CD4-positive, alpha-beta memory T cell (primary cell): ENCODE measurements around the gene RETSAT. TPM values are rescaled to one million over a fixed set of nuclear protein-coding genes. Genes with fewer than 3 reads are reported as not detected.

ENCODE experiments used
- CTCF ChIA-PET: fragments of 350-600 bp; sonication (Branson Sonifier 250); formaldehyde crosslinking; loops from one replicate; lab custom pipeline; 2021; ENCODE audit warnings: inconsistent platforms; ENCODE audit not compliant: partially characterized antibody; lab: Charles Lee
- POLR2A ChIA-PET: fragments of 350-600 bp; sonication (Branson Sonifier 250); formaldehyde crosslinking; loops from one replicate; lab custom pipeline; 2021; ENCODE audit not compliant: partially characterized antibody; lab: Charles Lee
- DNase-seq, 5 donors: peaks; one replicate each; pipeline versions ENCODE4 v3.0.0 to v3.0.0-alpha.2; 2020 to 2022; ENCODE audit warnings: mixed read lengths in 1 of 5
- H3K27ac ChIP-seq: one replicate; pipeline ENCODE4 v1.7.0; 2013; ENCODE audit warnings: low read depth, low read length
- H3K27me3 ChIP-seq: 2 replicates; pipeline ENCODE4 v1.7.0; 2013; ENCODE audit warnings: mild to moderate bottlenecking, low read length, moderate library complexity; ENCODE audit not compliant: insufficient read depth
- H3K36me3 ChIP-seq: 2 replicates; pipeline ENCODE4 v1.7.0; 2013; ENCODE audit warnings: mild to moderate bottlenecking, low read length, moderate library complexity; ENCODE audit not compliant: insufficient read depth
- H3K4me1 ChIP-seq: 2 replicates; pipeline ENCODE4 v1.7.0; 2013; ENCODE audit warnings: mild to moderate bottlenecking, low read length, moderate library complexity; ENCODE audit not compliant: insufficient read depth
- H3K4me3 ChIP-seq, 2 donors: one replicate each; pipeline ENCODE4 v1.7.0; 2013; ENCODE audit warnings: low read length in 2 of 2, mild to moderate bottlenecking in 1 of 2
- H3K9me3 ChIP-seq, 2 donors: one replicate each; pipeline ENCODE4 v1.7.0; 2013; ENCODE audit warnings: low read length in 2 of 2, control low read depth in 1 of 2; ENCODE audit not compliant: control insufficient read depth in 1 of 2
- H3K27ac Mint-ChIP-seq, 7 donors: one replicate each; pipeline ENCODE4 v1.8.0; 2020 to 2021; ENCODE audit warnings: mixed read lengths in 7 of 7, mild to moderate bottlenecking in 6 of 7, inconsistent platforms in 3 of 7, moderate library complexity in 3 of 7
- H3K27me3 Mint-ChIP-seq, 2 donors: one replicate each; pipeline ENCODE4 v1.8.0; 2020 to 2021; ENCODE audit warnings: mixed read lengths in 2 of 2
- H3K36me3 Mint-ChIP-seq, 2 donors: one replicate each; pipeline ENCODE4 v1.8.0; 2020 to 2021; ENCODE audit warnings: mixed read lengths in 2 of 2, inconsistent platforms in 1 of 2, mild to moderate bottlenecking in 1 of 2
- H3K4me1 Mint-ChIP-seq, 4 donors: one replicate each; pipeline ENCODE4 v1.8.0; 2020 to 2021; ENCODE audit warnings: mixed read lengths in 4 of 4, mild to moderate bottlenecking in 1 of 4
- H3K4me3 Mint-ChIP-seq, 8 donors: one replicate each; pipeline ENCODE4 v1.8.0; 2020 to 2021; ENCODE audit warnings: mixed read lengths in 8 of 8, mild to moderate bottlenecking in 7 of 8, moderate library complexity in 6 of 8, inconsistent platforms in 3 of 8
- H3K9me3 Mint-ChIP-seq, 8 donors: one replicate each; pipeline ENCODE4 v1.8.0; 2020 to 2021; ENCODE audit warnings: mixed read lengths in 8 of 8, mild to moderate bottlenecking in 5 of 8, inconsistent platforms in 3 of 8, moderate library complexity in 1 of 8
- intact Hi-C: fragments of 100-400 bp; cut with micrococcal nuclease; formaldehyde crosslinking; loops from one replicate; pipeline ENCODE4 v1.15.1; 2023
- polyA plus RNA-seq, 2 donors: library from polyadenylated mRNA; unstranded; fragments of 300-500 nt; fragmentation: Illumina TruSeq; gene quantifications; one replicate each; pipeline ENCODE4 v1.2.3, GENCODE V29; 2021
- total RNA-seq, 2 experiments: library from RNA; stranded (reverse); gene quantifications; one replicate each; pipeline ENCODE4 v1.2.3, GENCODE V29; 2021

RETSAT gene
- total and polyA plus RNA-seq, 4 experiments from 2014 or later, result 20.8 to 33.4 (median 28.7) TPM

DNA sequence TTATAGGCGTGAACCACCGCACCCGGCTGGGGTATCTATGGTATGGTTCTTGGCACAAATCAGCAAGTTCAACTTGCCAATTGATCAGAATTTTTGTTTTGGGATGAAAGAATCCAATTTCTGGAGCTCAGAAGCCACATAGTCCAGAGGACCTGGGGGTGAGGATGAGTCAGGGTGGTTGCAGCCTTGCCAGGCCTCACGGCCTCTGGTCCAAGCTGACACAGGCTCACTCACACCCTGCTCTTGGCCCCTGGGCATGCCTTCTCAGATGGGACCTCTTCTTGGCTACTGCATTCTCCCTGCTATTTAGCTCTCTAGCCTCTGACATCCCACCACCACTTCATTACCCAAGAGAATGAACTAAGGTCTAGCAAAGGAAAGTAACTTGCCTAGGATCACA lies 39.5 kb upstream of the RETSAT start:
- no peaks in the 10 kb centered on the region for H3K27me3 ChIP-seq
- H3K9me3 Mint-ChIP-seq, result no peaks in the 10 kb centered on the region
- H3K36me3 ChIP-seq, result peaks cover 14% of the 10 kb centered on the region
- no peak for DNase-seq
- POLR2A ChIA-PET, result no interaction called here
- H3K4me1 ChIP-seq, result peaks cover 15% of the 10 kb centered on the region
- H3K36me3 Mint-ChIP-seq, result peaks cover 14 to 28% of the 10 kb centered on the region in 2 donors
- CTCF ChIA-PET, result interaction anchor here (6.2 to 11.5 kb wide), 2 partner anchors 26 to 158 kb away, joined by 48 to 147 read pairs; partner anchors contain the start of gene SH2D6
- intact Hi-C loops, result no loop called here
- H3K4me3 Mint-ChIP-seq, result no peak overlapping the region
- no peaks in the 10 kb centered on the region for H3K9me3 ChIP-seq
- no peaks in the 10 kb centered on the region for H3K27me3 Mint-ChIP-seq
- no peak overlapping the region for H3K4me3 ChIP-seq
- no peak overlapping the region for H3K27ac ChIP-seq
- H3K4me1 Mint-ChIP-seq, result peaks cover 4 to 9% (median 6%) of the 10 kb centered on the region in 4 donors
- H3K27ac Mint-ChIP-seq, result peak overlapping the region in 4 of 7 donors; percentile 4 to 71 (median 33)

DNA sequence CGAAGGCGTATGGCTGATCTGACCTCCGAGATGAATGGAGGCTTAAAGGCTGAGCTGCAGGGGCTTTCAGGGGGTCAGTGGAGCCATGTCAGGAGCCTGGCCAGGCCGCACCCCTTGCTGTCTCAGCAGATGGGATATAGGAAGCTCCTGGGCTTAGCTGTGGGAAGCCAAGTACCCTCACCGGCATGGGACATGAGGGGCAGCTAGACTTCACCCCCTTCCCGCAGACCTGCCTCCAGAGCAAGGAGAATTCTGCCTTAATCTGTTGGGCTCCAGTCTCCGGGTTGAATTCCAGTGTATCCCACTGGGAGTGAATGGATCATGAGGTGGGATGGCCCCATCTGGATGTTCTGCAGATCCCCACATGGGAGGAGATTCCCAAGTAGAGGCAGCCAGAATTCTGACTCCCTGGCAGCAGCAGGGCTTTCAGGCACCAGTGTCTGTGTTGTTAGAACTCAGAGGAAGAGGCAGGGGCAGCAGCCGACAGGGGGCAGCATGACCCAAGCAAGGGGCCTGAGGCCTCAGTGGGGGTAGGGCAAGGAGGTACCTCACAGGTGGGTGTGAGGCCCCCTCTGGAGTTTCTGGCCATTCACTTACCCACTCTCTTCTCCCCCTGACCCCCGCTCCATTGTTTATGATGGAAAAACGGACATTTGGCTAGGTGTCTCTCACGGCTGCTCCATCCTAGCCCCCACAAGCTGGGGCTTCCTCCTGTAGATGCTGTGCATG lies 36.8 kb upstream of the RETSAT start:
- intact Hi-C loops, result loop anchor here (1.0 kb wide), 3 partner anchors 29 to 316 kb away; no protein-coding TSS in a partner anchor
- peaks cover 20% of the 10 kb centered on the region for H3K36me3 ChIP-seq
- H3K9me3 Mint-ChIP-seq, result no peaks in the 10 kb centered on the region
- peaks cover 4 to 9% (median 6%) of the 10 kb centered on the region in 4 donors for H3K4me1 Mint-ChIP-seq
- H3K27me3 Mint-ChIP-seq, result no peaks in the 10 kb centered on the region
- H3K27me3 ChIP-seq, result no peaks in the 10 kb centered on the region
- CTCF ChIA-PET, result interaction anchor here (1.1 to 11.5 kb wide), 6 partner anchors 29 to 246 kb away, joined by 3 to 147 read pairs (median 5); partner anchors contain the start of gene SH2D6
- no peak overlapping the region for H3K4me3 Mint-ChIP-seq
- peaks cover 19 to 42% of the 10 kb centered on the region in 2 donors for H3K36me3 Mint-ChIP-seq
- H3K9me3 ChIP-seq, result no peaks in the 10 kb centered on the region
- peak overlapping the region in 4 of 7 donors; percentile 13 to 86 (median 50) for H3K27ac Mint-ChIP-seq
- no peak overlapping the region for H3K4me3 ChIP-seq
- POLR2A ChIA-PET, result interaction anchor here (1.2 to 3.3 kb wide), 4 partner anchors 28 to 160 kb away, joined by 3 to 12 read pairs (median 6); partner anchors contain the start of genes MAT2A, SH2D6 and TGOLN2
- H3K27ac ChIP-seq, result no peak overlapping the region
- H3K4me1 ChIP-seq, result peaks cover 15% of the 10 kb centered on the region
- peak; percentile 53 to 67 (median 60) for DNase-seq

- H3K9me3 Mint-ChIP-seq, result peaks cover 0 to 4% (median 0%) of the 10 kb centered on the region in 8 donors
- POLR2A ChIA-PET, result no interaction called here
- intact Hi-C loops, result no loop called here
- DNase-seq, result no peak
- peak overlapping the region in 5 of 7 donors; percentile 3 to 65 (median 29) for H3K27ac Mint-ChIP-seq
- peaks cover 4 to 9% (median 6%) of the 10 kb centered on the region in 4 donors for H3K4me1 Mint-ChIP-seq
- Histone ChIP-seq H3K4me1 (peaks cover 15% of the 10 kb centered on the region), H3K27ac (no peak overlapping the region), H3K4me3 (no peak overlapping the region), H3K27me3 (no peaks in the 10 kb centered on the region), H3K9me3 (no peaks in the 10 kb centered on the region), H3K36me3 (peaks cover 17% of the 10 kb centered on the region)
- H3K4me3 Mint-ChIP-seq, result no peak overlapping the region
- no peaks in the 10 kb centered on the region for H3K27me3 Mint-ChIP-seq
- CTCF ChIA-PET, result interaction anchor here (0.8 to 11.5 kb wide), 5 partner anchors 11 to 163 kb away, joined by 3 to 147 read pairs (median 4); partner anchors contain the start of gene SH2D6
- H3K36me3 Mint-ChIP-seq, result peaks cover 27 to 52% of the 10 kb centered on the region in 2 donors
These were observed 34.7 kb upstream of the RETSAT start for GRCh38 chr2:85388878-85389538.

GRCh38 chr2:85387754-85388153 lies 33.4 kb upstream of the RETSAT start:
- Histone ChIP-seq H3K4me3 (no peak overlapping the region), H3K36me3 (peaks cover 17% of the 10 kb centered on the region), H3K9me3 (no peaks in the 10 kb centered on the region), H3K27ac (no peak overlapping the region), H3K4me1 (peaks cover 14% of the 10 kb centered on the region), H3K27me3 (no peaks in the 10 kb centered on the region)
- intact Hi-C loops, result no loop called here
- H3K36me3 Mint-ChIP-seq, result peaks cover 27 to 60% of the 10 kb centered on the region in 2 donors
- no peak overlapping the region for H3K4me3 Mint-ChIP-seq
- peaks cover 0 to 4% (median 0%) of the 10 kb centered on the region in 8 donors for H3K9me3 Mint-ChIP-seq
- no peaks in the 10 kb centered on the region for H3K27me3 Mint-ChIP-seq
- CTCF ChIA-PET, result interaction anchor here (11.5 kb wide), 1 partner anchor 164 kb away, joined by 147 read pairs; no protein-coding TSS in a partner anchor
- no peak overlapping the region for H3K27ac Mint-ChIP-seq
- DNase-seq, result no peak
- peaks cover 4 to 9% (median 6%) of the 10 kb centered on the region in 4 donors for H3K4me1 Mint-ChIP-seq
- POLR2A ChIA-PET, result no interaction called here

- Histone ChIP-seq H3K36me3 (peaks cover 12% of the 10 kb centered on the region), H3K27ac (no peak overlapping the region), H3K4me3 (no peak overlapping the region), H3K9me3 (no peaks in the 10 kb centered on the region), H3K27me3 (no peaks in the 10 kb centered on the region), H3K4me1 (no peaks in the 10 kb centered on the region)
- Mint-ChIP-seq H3K27me3 (no peaks in the 10 kb centered on the region), H3K27ac (peak overlapping the region in 3 of 7 donors; percentile 24 to 63 (median 37)), H3K4me1 (no peaks in the 10 kb centered on the region), H3K9me3 (peaks cover 0 to 4% (median 0%) of the 10 kb centered on the region in 8 donors), H3K4me3 (no peak overlapping the region), H3K36me3 (peaks cover 32 to 57% of the 10 kb centered on the region in 2 donors)
- DNase-seq, result no peak
- ChIA-PET POLR2A (interaction anchor here (0.6 to 1.4 kb wide), 2 partner anchors 33 to 72 kb away, joined by 3 read pairs; partner anchors contain the start of gene SH2D6), CTCF (interaction anchor here (0.6 to 11.5 kb wide), 3 partner anchors 36 to 205 kb away, joined by 3 to 147 read pairs (median 3); no protein-coding TSS in a partner anchor)
- intact Hi-C loops, result no loop called here
These were observed 31.4 kb upstream of the RETSAT start for GRCh38 chr2:85385746-85386145.

GRCh38 chr2:85383850-85384249 lies 29.5 kb upstream of the RETSAT start:
- intact Hi-C loops, result no loop called here
- no peak overlapping the region for H3K4me3 ChIP-seq
- H3K27me3 ChIP-seq, result no peaks in the 10 kb centered on the region
- peaks cover 0 to 6% (median 0%) of the 10 kb centered on the region in 8 donors for H3K9me3 Mint-ChIP-seq
- ChIA-PET POLR2A (no interaction called here), CTCF (interaction anchor here (11.5 kb wide), 1 partner anchor 168 kb away, joined by 147 read pairs; no protein-coding TSS in a partner anchor)
- H3K4me1 Mint-ChIP-seq, result no peaks in the 10 kb centered on the region
- H3K4me3 Mint-ChIP-seq, result no peak overlapping the region
- no peaks in the 10 kb centered on the region for H3K27me3 Mint-ChIP-seq
- peaks cover 9% of the 10 kb centered on the region for H3K36me3 ChIP-seq
- peaks cover 36 to 54% of the 10 kb centered on the region in 2 donors for H3K36me3 Mint-ChIP-seq
- peak overlapping the region in 5 of 7 donors; percentile 20 to 84 (median 46) for H3K27ac Mint-ChIP-seq
- no peak for DNase-seq
- H3K9me3 ChIP-seq, result no peaks in the 10 kb centered on the region
- H3K4me1 ChIP-seq, result no peaks in the 10 kb centered on the region
- no peak overlapping the region for H3K27ac ChIP-seq
